Mesothelial cell of epicardium (in vitro differentiated cells): ENCODE results near the gene OR52W1. TPM values are rescaled to one million over a fixed set of nuclear protein-coding genes. Genes with fewer than 3 reads are reported as not detected.

Experiments
- DNase-seq, 2 experiments: peaks; one replicate each; pipeline ENCODE4 v3.0.0; 2021; ENCODE audit warnings: low spot score in 2 of 2; ENCODE audit not compliant: unreplicated experiment in 2 of 2
- H3K27ac Mint-ChIP-seq: 2 replicates; pipeline ENCODE4 v1.8.0; 2021; ENCODE audit warnings: mixed read lengths
- H3K27me3 Mint-ChIP-seq: 2 replicates; pipeline ENCODE4 v1.8.0; 2021; ENCODE audit warnings: low read depth, mixed read lengths
- H3K36me3 Mint-ChIP-seq: 2 replicates; pipeline ENCODE4 v1.8.0; 2021; ENCODE audit warnings: mixed read lengths
- H3K4me1 Mint-ChIP-seq: 2 replicates; pipeline ENCODE4 v1.8.0; 2021; ENCODE audit warnings: mixed read lengths
- H3K4me3 Mint-ChIP-seq: 2 replicates; pipeline ENCODE4 v1.8.0; 2021; ENCODE audit warnings: mild to moderate bottlenecking, moderate library complexity, mixed read lengths
- H3K9me3 Mint-ChIP-seq: 2 replicates; pipeline ENCODE4 v1.8.0; 2021; ENCODE audit warnings: mixed read lengths
- CTCF ChIP-seq: fragments of 200-600 bp; sonication (generic); IDR thresholded peaks from one replicate; pipeline ENCODE4 v1.5.0; 2021; ENCODE audit warnings: antibody characterized with exemption; ENCODE audit not compliant: unreplicated experiment
- total RNA-seq: library from RNA; stranded (reverse); gene quantifications from 3 replicates; pipeline ENCODE4 v1.2.1, GENCODE V29; 2021

Gene OR52W1
- total RNA-seq, 1 donor from 2014 or later = not detected

GRCh38 chr11:6201481-6201880 is 2.5 kb downstream of the OR52W1 start:
- no peaks in the 10 kb centered on the region for H3K9me3 Mint-ChIP-seq
- no peak for TF ChIP-seq CTCF
- no peak for DNase-seq
- no peaks in the 10 kb centered on the region for H3K4me1 Mint-ChIP-seq
- H3K4me3 Mint-ChIP-seq = no peak overlapping the region
- peaks cover 3% of the 10 kb centered on the region for H3K36me3 Mint-ChIP-seq
- H3K27ac Mint-ChIP-seq = no peak overlapping the region
- H3K27me3 Mint-ChIP-seq = no peaks in the 10 kb centered on the region

- TF ChIP-seq CTCF = no peak
- no peak for DNase-seq
- Mint-ChIP-seq H3K4me3 (no peak overlapping the region), H3K36me3 (peaks cover 4% of the 10 kb centered on the region), H3K27ac (no peak overlapping the region), H3K4me1 (no peaks in the 10 kb centered on the region), H3K9me3 (no peaks in the 10 kb centered on the region), H3K27me3 (no peaks in the 10 kb centered on the region)
These were observed 3.0 kb downstream of the OR52W1 start for GRCh38 chr11:6202041-6202440.

DNA sequence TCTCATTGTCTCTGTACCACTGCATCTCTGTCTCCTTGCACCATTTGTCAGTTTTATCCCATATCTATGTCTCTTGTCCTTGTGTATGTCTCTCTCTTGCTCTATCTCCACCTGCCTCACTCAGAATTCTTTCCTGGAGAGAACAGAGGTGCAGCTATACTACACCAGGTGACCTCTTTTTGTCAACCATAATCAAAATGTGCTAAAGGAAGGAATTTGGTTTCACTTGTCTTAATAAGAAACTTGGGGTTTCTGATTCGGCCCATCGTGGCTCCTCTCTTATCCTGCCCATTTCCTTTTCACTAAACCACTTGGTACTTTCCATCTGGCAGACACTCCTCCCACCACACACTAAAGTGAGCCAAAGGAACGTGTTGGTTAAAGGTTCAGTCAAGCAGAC is 4.3 kb downstream of the OR52W1 start:
- no peak for TF ChIP-seq CTCF
- Mint-ChIP-seq H3K4me3 (no peak overlapping the region), H3K27ac (no peak overlapping the region), H3K9me3 (no peaks in the 10 kb centered on the region), H3K36me3 (peaks cover 4% of the 10 kb centered on the region), H3K4me1 (no peaks in the 10 kb centered on the region), H3K27me3 (no peaks in the 10 kb centered on the region)
- no peak for DNase-seq

DNA sequence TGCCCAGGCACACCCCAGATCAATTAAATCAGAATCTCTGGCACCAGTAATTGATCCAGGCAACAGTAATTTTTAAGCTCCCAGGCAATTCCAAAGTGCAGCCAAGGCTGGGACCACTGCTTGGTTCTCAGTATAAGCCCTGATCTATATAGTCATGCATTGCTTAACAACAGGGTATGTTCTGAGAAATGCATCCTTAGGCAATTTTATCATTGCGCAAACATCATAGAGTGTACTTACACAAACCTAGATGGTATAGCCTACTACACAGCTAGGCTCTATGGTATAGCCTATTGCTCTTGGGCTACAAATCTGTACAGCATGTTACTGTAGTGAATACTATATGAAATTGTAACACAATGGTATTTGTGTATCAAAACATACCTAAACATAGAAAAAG is 5.7 kb downstream of the OR52W1 start:
- no peak for TF ChIP-seq CTCF
- no peaks in the 10 kb centered on the region for H3K4me1 Mint-ChIP-seq
- no peak overlapping the region for H3K4me3 Mint-ChIP-seq
- H3K27ac Mint-ChIP-seq = no peak overlapping the region
- H3K9me3 Mint-ChIP-seq = no peaks in the 10 kb centered on the region
- H3K27me3 Mint-ChIP-seq = no peaks in the 10 kb centered on the region
- H3K36me3 Mint-ChIP-seq = peaks cover 10% of the 10 kb centered on the region
- no peak for DNase-seq

DNA sequence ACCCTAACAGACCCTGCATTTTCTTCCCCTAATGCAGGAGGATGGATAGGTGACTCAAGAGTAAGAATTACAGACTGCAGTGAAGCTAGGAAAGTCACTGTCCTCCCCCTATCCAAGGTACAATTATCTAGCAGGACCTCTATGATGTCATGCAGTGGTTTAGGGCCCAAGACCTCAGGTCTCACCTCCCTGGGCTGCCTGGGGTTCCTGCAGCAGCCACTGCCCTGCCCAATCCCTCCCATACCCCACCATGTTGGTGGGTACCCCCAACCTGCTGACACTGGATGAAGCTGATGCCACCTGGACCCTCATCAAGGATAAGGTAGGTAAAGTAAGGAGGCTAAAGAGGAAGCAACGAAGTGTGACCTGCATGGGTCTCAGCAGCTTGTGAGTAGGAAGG is 6.3 kb downstream of the OR52W1 start, which contains the start of gene C11orf42:
C11orf42 (plus strand) TSS at position 192 of the 400 bp plus-strand sequence; CDS start at position 251, 59 bp downstream.
- Mint-ChIP-seq H3K9me3 (no peaks in the 10 kb centered on the region), H3K4me3 (no peak within 1 kb of the TSS), H3K36me3 (peaks cover 10% of the 10 kb centered on the region), H3K27me3 (no peaks in the 10 kb centered on the region), H3K27ac (no peak within 1 kb of the TSS), H3K4me1 (no peaks in the 10 kb centered on the region)
- DNase-seq = no peak
- no peak for TF ChIP-seq CTCF
